IMR-90 (cell line): ENCODE measurements around the gene PPP6R3. TPM values are rescaled to one million over a fixed set of nuclear protein-coding genes. Genes with fewer than 3 reads are reported as not detected.
"Not testable (repeated sequence)": the region's sequence is repeated elsewhere in the genome, so short reads cannot be mapped to it uniquely, and the experiment has no call there.

Source experiments
- ATAC-seq: fragments of 200-7000 bp; cut with Tn5 transposase; 2 replicates; pipeline ENCODE4 v1.9.1; 2020; ENCODE audit warnings: low read depth, mild to moderate bottlenecking, moderate library complexity
- BruUV-seq: library from RNA; stranded (reverse); fragments of 400-500 nt; replicated peaks from 2 replicates; lab custom pipeline; 2021; lab: Mats Ljungman, UMichigan
- CTCF ChIA-PET: fragments of 300-600 bp; formaldehyde crosslinking; extraction: SDS; loops from one replicate; lab custom pipeline; 2021; ENCODE audit warnings: antibody characterized with exemption; lab: Yijun Ruan, JAX
- POLR2A ChIA-PET: fragments of 300-600 bp; sonication (Branson Sonifier 250); formaldehyde crosslinking; loops from one replicate; lab custom pipeline; 2022; ENCODE audit warnings: antibody characterized with exemption; ENCODE audit not compliant: unreplicated experiment; lab: Charles Lee
- DNase-seq: peaks from one replicate; pipeline ENCODE4 v3.0.0; 2013
- H2AFZ ChIP-seq: replicated peaks from 2 replicates; pipeline ENCODE3; 2013; ENCODE audit warnings: low read length, mild to moderate bottlenecking; ENCODE audit not compliant: poor library complexity
- H2AK5ac ChIP-seq: 2 replicates; pipeline ENCODE4 v1.6.1; 2013; ENCODE audit warnings: low read depth, low read length, inconsistent platforms
- H2AK9ac ChIP-seq: replicated peaks from 2 replicates; pipeline ENCODE3; 2013; ENCODE audit warnings: mild to moderate bottlenecking, low read depth, low read length, moderate library complexity; ENCODE audit not compliant: poor library complexity
- H2BK120ac ChIP-seq: 2 replicates; pipeline ENCODE4 v1.6.1; 2013; ENCODE audit warnings: low read depth, low read length, inconsistent platforms
- H2BK15ac ChIP-seq: 3 replicates; pipeline ENCODE4 v1.6.1; 2013; ENCODE audit warnings: low read depth, low read length, inconsistent platforms
- H2BK20ac ChIP-seq: 2 replicates; pipeline ENCODE4 v1.6.1; 2013; ENCODE audit warnings: low read depth, mild to moderate bottlenecking, inconsistent platforms, low read length, moderate library complexity
- H2BK5ac ChIP-seq: 2 replicates; pipeline ENCODE4 v1.6.1; 2013; ENCODE audit warnings: mild to moderate bottlenecking, low read depth, low read length, inconsistent platforms; ENCODE audit not compliant: poor library complexity, severe bottlenecking
- H3K14ac ChIP-seq: replicated peaks from 2 replicates; pipeline ENCODE4 v1.6.1; 2013; ENCODE audit warnings: low read depth, low read length, inconsistent platforms
- H3K18ac ChIP-seq: 2 replicates; pipeline ENCODE4 v1.6.1; 2013; ENCODE audit warnings: low read depth, low read length, control low read depth
- H3K23ac ChIP-seq: 2 replicates; pipeline ENCODE4 v1.6.1; 2013; ENCODE audit warnings: low read depth, low read length, inconsistent platforms
- H3K27ac ChIP-seq: 2 replicates; pipeline ENCODE4 v1.5.1; 2013; ENCODE audit warnings: mild to moderate bottlenecking, control low read depth, low read length; ENCODE audit not compliant: insufficient read depth
- H3K27me3 ChIP-seq: 2 replicates; pipeline ENCODE4 v1.6.1; 2013; ENCODE audit warnings: low read length; ENCODE audit not compliant: control insufficient read depth, insufficient read depth
- H3K36me3 ChIP-seq: 2 replicates; pipeline ENCODE4 v1.6.1; 2013; ENCODE audit warnings: low read length, mixed read lengths; ENCODE audit not compliant: control insufficient read depth, insufficient read depth
- H3K4ac ChIP-seq: 2 replicates; pipeline ENCODE4 v1.6.1; 2013; ENCODE audit warnings: low read depth, low read length, inconsistent platforms
- H3K4me1 ChIP-seq: 2 replicates; pipeline ENCODE4 v1.6.1; 2013; ENCODE audit warnings: low read length, mixed read lengths; ENCODE audit not compliant: control insufficient read depth, insufficient read depth
- H3K4me2 ChIP-seq: 2 replicates; pipeline ENCODE4 v1.6.1; 2013; ENCODE audit warnings: low read depth, mild to moderate bottlenecking, control low read depth, low read length, moderate library complexity
- H3K4me3 ChIP-seq: 2 replicates; pipeline ENCODE4 v1.5.1; 2013; ENCODE audit warnings: low read depth, mild to moderate bottlenecking, control low read depth, low read length, moderate library complexity; ENCODE audit not compliant: insufficient read depth
- H3K56ac ChIP-seq: 2 replicates; pipeline ENCODE4 v1.6.1; 2013; ENCODE audit warnings: low read length, inconsistent platforms; ENCODE audit not compliant: insufficient read depth; ENCODE audit errors: extremely low read depth
- H3K79me1 ChIP-seq, 2 experiments: 2 replicates each; pipeline ENCODE4 v1.6.1; 2013; ENCODE audit warnings: low read length in 2 of 2, inconsistent platforms in 1 of 2, low read depth in 1 of 2
- H3K9ac ChIP-seq: 2 replicates; pipeline ENCODE4 v1.6.1; 2013; ENCODE audit warnings: low read depth, low read length, control low read depth
- H3K9me1 ChIP-seq: 2 replicates; pipeline ENCODE4 v1.6.1; 2013; ENCODE audit warnings: low read length, inconsistent platforms; ENCODE audit not compliant: insufficient read depth
- H3K9me3 ChIP-seq: 2 replicates; pipeline ENCODE4 v1.6.1; 2013; ENCODE audit warnings: low read length; ENCODE audit not compliant: control insufficient read depth, insufficient read depth
- H4K20me1 ChIP-seq: 2 replicates; pipeline ENCODE4 v1.6.1; 2013; ENCODE audit warnings: low read length, inconsistent platforms; ENCODE audit not compliant: insufficient read depth
- H4K5ac ChIP-seq: 2 replicates; pipeline ENCODE4 v1.6.1; 2013; ENCODE audit warnings: mild to moderate bottlenecking, low read depth, low read length, control low read depth
- H4K8ac ChIP-seq, 2 experiments: 2 replicates each; pipeline ENCODE4 v1.6.1; 2013; ENCODE audit warnings: low read depth in 2 of 2, low read length in 2 of 2, control low read depth in 1 of 2, inconsistent platforms in 1 of 2
- H4K91ac ChIP-seq: 2 replicates; pipeline ENCODE4 v1.6.1; 2013; ENCODE audit warnings: low read depth, low read length, inconsistent platforms; ENCODE audit not compliant: insufficient read depth
- WGBS, 2 experiments: methylation state at CpG; one replicate each; pipeline versions ENCODE4 v1.1.5 to v1.1.7; 2013; ENCODE audit warnings: missing lambda C conversion rate in 2 of 2; ENCODE audit not compliant: insufficient read length in 1 of 2; ENCODE audit errors: extremely low coverage in 2 of 2; 5-methylcytosine and 5-hydroxymethylcytosine counted together
- dilution Hi-C: fragments of 300-500 bp; cut with HindIII; formaldehyde crosslinking; loops from one replicate; pipeline ENCODE4 v1.14.3; 2018; ENCODE audit warnings: low sequenced_read_pairs; ENCODE audit not compliant: unreplicated experiment
- in situ Hi-C: fragments of 300-500 bp; cut with MboI; formaldehyde crosslinking; loops from 3 replicates; pipeline ENCODE4 v1.14.3; 2019; ENCODE audit warnings: low sequenced_read_pairs, inconsistent platforms, mixed read lengths
- intact Hi-C: fragments of 100-400 bp; cut with micrococcal nuclease; formaldehyde crosslinking; loops from 2 replicates; pipeline ENCODE4 v1.10.0; 2022
- polyA plus RNA-seq, 3 experiments: library from polyadenylated mRNA; depleted of rRNA; stranded (reverse); fragments of >200 nt; gene quantifications; 2 replicates each; pipeline ENCODE4 v1.2.3, GENCODE V29; 2012; ENCODE audit warnings: low replicate concordance in 1 of 3
- total RNA-seq: library from RNA; depleted of rRNA; stranded (reverse); fragments of >200 nt; gene quantifications from 2 replicates; pipeline ENCODE4 v1.2.3, GENCODE V29; 2012

The PPP6R3 gene
- total and polyA plus RNA-seq, 2 of the 4 experiments (the other 2 are of a cell fraction): 29.0 to 123 TPM

DNA sequence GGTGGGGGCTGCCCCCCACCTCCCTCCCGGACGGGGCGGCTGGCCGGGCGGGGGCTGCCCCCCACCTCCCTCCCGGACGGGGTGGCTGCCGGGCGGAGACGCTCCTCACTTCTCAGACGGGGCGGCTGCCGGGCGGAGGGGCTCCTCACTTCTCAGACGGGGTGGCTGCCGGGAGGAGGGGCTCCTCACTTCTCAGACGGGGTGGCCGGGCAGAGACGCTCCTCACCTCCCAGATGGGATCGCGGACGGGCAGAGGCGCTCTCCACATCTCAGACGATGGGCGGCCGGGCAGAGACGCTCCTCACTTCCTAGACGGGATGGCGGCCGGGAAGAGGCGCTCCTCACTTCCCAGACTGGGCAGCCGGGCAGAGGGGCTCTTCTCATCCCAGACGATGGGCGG is 15.1 kb downstream of the PPP6R3 start:
- H4K20me1 ChIP-seq: peaks cover 83% of the 10 kb centered on the region

More for the DNA sequence above, 15.1 kb downstream of the PPP6R3 start:
- H2BK5ac ChIP-seq, H3K4ac ChIP-seq, H3K9ac ChIP-seq, H2BK20ac ChIP-seq, DNase-seq, H3K4me3 ChIP-seq, intact Hi-C loops, H2AK5ac ChIP-seq, CTCF ChIA-PET, H3K27ac ChIP-seq, ATAC-seq, H3K36me3 ChIP-seq, H3K14ac ChIP-seq, H3K27me3 ChIP-seq, H3K9me3 ChIP-seq, H2AFZ ChIP-seq, H4K91ac ChIP-seq, H3K4me1 ChIP-seq, in situ Hi-C loops, H4K5ac ChIP-seq, H3K18ac ChIP-seq, H4K8ac ChIP-seq, H2AK9ac ChIP-seq, POLR2A ChIA-PET, H3K56ac ChIP-seq, H2BK120ac ChIP-seq, H3K23ac ChIP-seq, H3K4me2 ChIP-seq, H2BK15ac ChIP-seq, BruUV-seq, dilution Hi-C loops: not testable (repeated sequence)
- WGBS, 2 experiments: no CpG with 5 or more reads among the region's 34 CpGs
- peaks cover 26 to 71% of the 10 kb centered on the region in 2 experiments for H3K79me1 ChIP-seq
- peaks cover 20% of the 10 kb centered on the region for H3K9me1 ChIP-seq
